A549 (cell line): ENCODE measurements around the gene P4HA2. TPM values are rescaled to one million over a fixed set of nuclear protein-coding genes. Genes with fewer than 3 reads are reported as not detected.

Experiments used
- ATAC-seq, 2 experiments: fragments of 200-7000 bp in 1 of 2; fragments of >200 bp in 1 of 2; cut with Nextera tagmentation in 1 of 2; cut with Tn5 transposase in 1 of 2; 3 replicates each; pipeline versions ENCODE4 v1.8.0 to v1.9.1; 2018 to 2020; ENCODE audit warnings: mild to moderate bottlenecking in 1 of 2, moderate library complexity in 1 of 2
- CTCF ChIA-PET: fragments of 300-600 bp; sonication (Branson Sonifier 250); formaldehyde crosslinking; extraction: SDS; loops from one replicate; lab custom pipeline; 2021; ENCODE audit warnings: antibody characterized with exemption, inconsistent platforms; lab: Yijun Ruan, JAX
- POLR2A ChIA-PET: fragments of 350-600 bp; formaldehyde crosslinking; extraction: SDS; loops from one replicate; lab custom pipeline; 2021; ENCODE audit warnings: antibody characterized with exemption, inconsistent platforms; lab: Yijun Ruan, JAX
- DNase-seq, 2 experiments: peaks; one replicate each; pipeline versions ENCODE4 v3.0.0 to v3.0.0-alpha.2; 2011 to 2016; ENCODE audit warnings: low read depth in 1 of 2, low spot score in 1 of 2
- FAIRE-seq: peaks from 2 replicates; lab custom pipeline; 2011; peaks lifted over from hg19 to GRCh38; lab: Jason Lieb, UNC
- H3K27ac ChIP-seq, 2 experiments: fragments of >200 bp; sonication (Bioruptor Twin); formaldehyde crosslinking; 3 replicates each; pipeline ENCODE4 v1.5.1; 2016 to 2017
- H3K4me1 ChIP-seq: fragments of >200 bp; sonication (Bioruptor Twin); formaldehyde crosslinking; 3 replicates; pipeline ENCODE4 v1.6.1; 2016
- H3K4me2 ChIP-seq: fragments of >200 bp; sonication (Bioruptor Twin); formaldehyde crosslinking; 3 replicates; pipeline ENCODE4 v1.6.1; 2016
- H3K4me3 ChIP-seq: fragments of >200 bp; sonication (Bioruptor Twin); formaldehyde crosslinking; 3 replicates; pipeline ENCODE4 v1.5.1; 2016
- H3K9me3 ChIP-seq: fragments of >200 bp; sonication (Bioruptor Twin); formaldehyde crosslinking; 3 replicates; pipeline ENCODE4 v1.6.1; 2016
- ATOH8 ChIP-seq: fragments of 250-450 bp; sonication (Bioruptor Pico); IDR thresholded peaks from 2 replicates; pipeline ENCODE4 v1.5.0; 2020; ENCODE audit warnings: low read depth, mild to moderate bottlenecking, moderate library complexity
- BCL3 ChIP-seq: fragments of >200 bp; sonication (Bioruptor Twin); formaldehyde crosslinking; IDR thresholded peaks from 3 replicates; pipeline ENCODE4 v1.6.1; 2016
- BHLHE40 ChIP-seq: IDR thresholded peaks from 2 replicates; pipeline ENCODE4 v1.6.1; 2012; ENCODE audit warnings: low read depth, low read length, inconsistent platforms
- CBX2 ChIP-seq: fragments of 200-600 bp; sonication (generic); IDR thresholded peaks from 2 replicates; pipeline ENCODE4 v1.6.1; 2016; ENCODE audit warnings: low read depth, mild to moderate bottlenecking, borderline replicate concordance
- ELK1 ChIP-seq: fragments of 150-350 bp; IDR thresholded peaks from 2 replicates; pipeline ENCODE4 v1.6.1; 2014; ENCODE audit warnings: low read depth, mild to moderate bottlenecking, low read length
- EP300 ChIP-seq, 2 experiments: fragments of >200 bp; sonication (Bioruptor Twin); formaldehyde crosslinking; IDR thresholded peaks; 2 replicates in 1 of 2; 3 replicates in 1 of 2; pipeline ENCODE4 v1.6.1; 2016 to 2017
- FOSB ChIP-seq: fragments of 250-450 bp; sonication (Bioruptor Pico); IDR thresholded peaks from 2 replicates; pipeline ENCODE4 v1.5.0; 2020; ENCODE audit warnings: mild to moderate bottlenecking, moderate library complexity
- FOSL2 ChIP-seq, 2 experiments: fragments of 450-650 bp in 1 of 2; fragments of >200 bp in 1 of 2; sonication (Bioruptor Twin) in 1 of 2; formaldehyde crosslinking; IDR thresholded peaks; 2 replicates each; pipeline versions ENCODE4 v1.5.0 to v1.6.1; 2016 to 2020; ENCODE audit warnings: mild to moderate bottlenecking in 1 of 2, moderate library complexity in 1 of 2
- FOXS1 ChIP-seq: fragments of 250-450 bp; sonication (Bioruptor Pico); IDR thresholded peaks from 2 replicates; pipeline ENCODE4 v1.5.0; 2020; ENCODE audit warnings: mild to moderate bottlenecking, moderate library complexity
- GATA3 ChIP-seq: IDR thresholded peaks from 2 replicates; pipeline ENCODE4 v1.6.1; 2012; ENCODE audit warnings: borderline replicate concordance
- HOXB13 ChIP-seq: fragments of 250-450 bp; sonication (Bioruptor Pico); IDR thresholded peaks from 2 replicates; pipeline ENCODE4 v1.5.0; 2020; ENCODE audit warnings: low read depth, mild to moderate bottlenecking, moderate library complexity
- KDM1A ChIP-seq: fragments of 200-600 bp; sonication (generic); IDR thresholded peaks from 2 replicates; pipeline ENCODE4 v1.6.1; 2016; ENCODE audit warnings: low read depth, mild to moderate bottlenecking
- MAX ChIP-seq: IDR thresholded peaks from 2 replicates; pipeline ENCODE4 v1.6.1; 2012
- PHF8 ChIP-seq: fragments of 200-600 bp; sonication (generic); IDR thresholded peaks from 2 replicates; pipeline ENCODE4 v1.6.1; 2016; ENCODE audit warnings: low read depth, mild to moderate bottlenecking, antibody characterized with exemption, moderate library complexity, borderline replicate concordance
- POLR2A ChIP-seq: IDR thresholded peaks from 2 replicates; pipeline ENCODE4 v1.6.1; 2012; ENCODE audit warnings: mild to moderate bottlenecking, low read length
- POLR2AphosphoS2 ChIP-seq: conservative IDR thresholded peaks from 2 replicates; pipeline ENCODE4 v1.6.1; 2012; ENCODE audit warnings: low read length, improper control_type of control experiment, inconsistent platforms
- RAD21 ChIP-seq, 2 experiments: fragments of >200 bp in 1 of 2; sonication (Bioruptor Twin) in 1 of 2; formaldehyde crosslinking in 1 of 2; IDR thresholded peaks in 1 of 2; conservative IDR thresholded peaks in 1 of 2; 2 replicates in 1 of 2; 3 replicates in 1 of 2; pipeline ENCODE4 v1.6.1; 2012 to 2018; ENCODE audit warnings: inconsistent platforms in 1 of 2
- RARB ChIP-seq: fragments of 250-450 bp; sonication (Bioruptor Pico); IDR thresholded peaks from 2 replicates; pipeline ENCODE4 v1.8.0; 2021; ENCODE audit warnings: mild to moderate bottlenecking, moderate library complexity
- RNF2 ChIP-seq: fragments of 200-600 bp; sonication (generic); IDR thresholded peaks from 2 replicates; pipeline ENCODE4 v1.6.1; 2016; ENCODE audit warnings: low read depth, mild to moderate bottlenecking, antibody characterized with exemption, moderate library complexity, borderline replicate concordance
- SREBF2 ChIP-seq: fragments of 450-650 bp; IDR thresholded peaks from 2 replicates; pipeline ENCODE4 v1.6.1; 2014; ENCODE audit warnings: mild to moderate bottlenecking, moderate library complexity
- USF2 ChIP-seq: fragments of 450-650 bp; IDR thresholded peaks from 2 replicates; pipeline ENCODE4 v1.6.1; 2014; ENCODE audit warnings: antibody characterized with exemption
- WGBS: methylation state at CpG from one replicate; pipeline ENCODE4 v1.1.6; 2017; ENCODE audit errors: missing lambda C conversion rate; 5-methylcytosine and 5-hydroxymethylcytosine counted together
- polyA plus RNA-seq, 4 experiments: library from polyadenylated mRNA; depleted of rRNA in 3 of 4; stranded (reverse); fragments of >200 nt; fragmentation: RNase III in 1 of 4; extraction: RNeasy Plus Mini Kit Qiagen cat#74134 plus additional on column Dnase treatment in 1 of 4; gene quantifications; 2 replicates in 3 of 4; 3 replicates in 1 of 4; pipeline ENCODE4 v1.2.3, GENCODE V29; 2011 to 2017

P4HA2 gene
- polyA plus RNA-seq, 2 of the 4 experiments (the other 2 are of a cell fraction) = 36.4 to 45.0 TPM

GRCh38 chr5:132235340-132235739 lies 7.7 kb upstream of the P4HA2 start (continued):
- TF ChIP-seq KDM1A (no peak), CBX2 (no peak), GATA3 (no peak), RAD21 (conservative IDR thresholded peaks at IDR 0.05 in 1 of 2, IDR thresholded peaks at IDR 0.05 in 1 of 2) (no peak), FOSL2 (IDR thresholded peaks at IDR 0.05) (no peak), FOSL2 (CRISPR knock-in tag; IDR thresholded peaks at IDR 0.05) (no peak), PHF8 (no peak), FOXS1 (CRISPR knock-in tag) (no peak), RNF2 (no peak)

GRCh38 chr5:132234684-132235062 lies 7.0 kb upstream of the P4HA2 start:
- Histone ChIP-seq H3K27ac (no peak overlapping the region), H3K4me1 (no peaks in the 10 kb centered on the region), H3K4me3 (no peak overlapping the region), H3K4me2 (no peak overlapping the region), H3K9me3 (no peaks in the 10 kb centered on the region)
- FAIRE-seq = no peak
- ChIA-PET POLR2A (no interaction called here), CTCF (interaction anchor here (1.0 to 1.2 kb wide), 3 partner anchors 29 to 82 kb away, joined by 3 to 4 read pairs (median 3); no protein-coding TSS in a partner anchor)
- 66% methylated on average over 2 of the region's 2 CpGs for WGBS
- no peak for ATAC-seq
- no peak for TF ChIP-seq RARB (CRISPR knock-in tag)
- TF ChIP-seq FOXS1 (CRISPR knock-in tag) = no peak
- TF ChIP-seq BCL3 = no peak
- no peak for TF ChIP-seq POLR2A
- no peak for TF ChIP-seq USF2
- no peak for TF ChIP-seq SREBF2
- no peak for TF ChIP-seq FOSB
- TF ChIP-seq EP300 (IDR thresholded peaks at IDR 0.05) = no peak
- TF ChIP-seq MAX = no peak
- TF ChIP-seq GATA3 = no peak
- no peak for TF ChIP-seq CBX2
- no peak for TF ChIP-seq HOXB13 (CRISPR knock-in tag)
- TF ChIP-seq ELK1 = no peak
- no peak for TF ChIP-seq BHLHE40
- no peak for TF ChIP-seq POLR2AphosphoS2
- TF ChIP-seq ATOH8 (CRISPR knock-in tag) = no peak
- DNase-seq = no peak
